Stimulated activated CD8-positive, alpha-beta memory T cell treated with anti-CD3 and anti-CD28 coated beads, Interleukin-7, amount 100 ng/mL, for 24 hours (primary cell): ENCODE data around the gene PLCB1.

ENCODE experiments used
- DNase-seq: peaks from one replicate; pipeline ENCODE4 v3.0.0-alpha.2; 2020; ENCODE audit warnings: low read depth

The PLCB1 gene

DNA sequence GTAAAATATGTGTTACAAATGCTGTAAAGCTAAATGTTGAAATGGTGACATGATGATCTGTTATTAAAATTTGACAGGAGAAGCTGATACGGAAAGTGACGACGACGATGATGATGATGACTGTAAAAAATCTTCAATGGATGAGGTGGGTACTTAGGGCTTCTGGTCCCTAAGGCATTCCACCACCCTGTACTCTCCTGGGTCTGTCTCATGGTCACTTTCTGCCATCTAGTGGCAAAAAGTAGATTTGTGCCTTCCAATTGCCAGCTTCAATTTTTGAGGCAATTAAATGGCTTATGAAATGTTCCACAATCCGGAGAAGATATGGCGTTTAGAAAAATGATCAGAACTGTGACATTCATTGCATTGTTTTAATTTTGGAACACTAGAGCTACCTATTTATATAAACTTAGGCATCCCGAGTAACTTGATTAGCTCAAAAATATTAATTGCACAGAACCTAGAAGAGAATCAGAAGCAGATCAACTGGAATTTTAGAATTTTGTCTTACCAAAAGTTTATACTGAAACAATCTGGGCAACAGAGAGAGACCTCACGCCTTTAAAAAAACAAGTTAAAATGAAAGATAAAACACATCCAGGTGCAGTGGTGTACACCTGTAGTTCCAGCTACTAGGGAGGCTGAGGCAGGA, 590.3 kb downstream of the PLCB1 start:
- no peak for DNase-seq

DNA sequence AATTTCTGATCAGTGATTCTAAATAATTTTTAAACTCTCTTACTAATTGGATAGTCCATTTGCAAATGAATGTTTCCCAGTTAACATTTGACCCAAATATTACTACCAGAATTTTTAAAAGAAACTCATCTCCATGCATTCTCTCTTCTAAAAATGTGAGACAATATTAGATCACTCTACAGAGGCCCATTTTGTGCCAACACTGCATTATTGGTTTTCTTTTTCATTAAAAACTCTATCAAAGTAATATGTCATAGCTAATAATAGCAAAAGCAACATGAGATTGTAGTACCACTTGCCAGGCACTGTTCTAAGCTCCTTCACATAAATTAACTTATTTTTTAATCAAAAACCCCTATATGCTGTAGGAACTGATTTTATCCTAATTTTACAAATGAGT, 591.2 kb downstream of the PLCB1 start:
- DNase-seq, result no peak

- DNase-seq, result no peak
Measured at GRCh38 chr20:8724884-8725283, 592.8 kb downstream of the PLCB1 start.

GRCh38 chr20:8726460-8726859, 594.4 kb downstream of the PLCB1 start:
- no peak for DNase-seq

DNA sequence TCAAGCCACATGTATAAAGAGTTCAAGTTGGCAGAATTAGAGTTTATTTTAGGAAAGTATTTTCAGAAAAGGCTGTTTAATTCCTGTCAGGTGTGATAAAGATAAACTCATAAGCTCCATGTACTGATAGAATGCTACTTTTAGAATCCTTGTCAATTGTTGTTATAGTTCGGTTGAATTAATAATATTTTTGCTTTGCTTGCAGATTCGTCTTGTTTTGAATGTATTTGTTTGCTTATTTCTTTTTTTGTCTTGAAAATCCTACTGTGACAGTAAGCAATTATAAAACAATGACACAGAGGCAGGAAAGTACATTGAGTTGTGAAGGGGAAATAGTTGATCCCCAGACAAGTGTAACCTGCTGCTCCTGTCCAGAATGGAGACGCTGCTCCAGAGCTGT, 602.9 kb downstream of the PLCB1 start:
- no peak for DNase-seq

GRCh38 chr20:8735674-8736073, 603.6 kb downstream of the PLCB1 start:
- no peak for DNase-seq

- no peak for DNase-seq
Measured at GRCh38 chr20:8740265-8740664, 608.2 kb downstream of the PLCB1 start.

DNA sequence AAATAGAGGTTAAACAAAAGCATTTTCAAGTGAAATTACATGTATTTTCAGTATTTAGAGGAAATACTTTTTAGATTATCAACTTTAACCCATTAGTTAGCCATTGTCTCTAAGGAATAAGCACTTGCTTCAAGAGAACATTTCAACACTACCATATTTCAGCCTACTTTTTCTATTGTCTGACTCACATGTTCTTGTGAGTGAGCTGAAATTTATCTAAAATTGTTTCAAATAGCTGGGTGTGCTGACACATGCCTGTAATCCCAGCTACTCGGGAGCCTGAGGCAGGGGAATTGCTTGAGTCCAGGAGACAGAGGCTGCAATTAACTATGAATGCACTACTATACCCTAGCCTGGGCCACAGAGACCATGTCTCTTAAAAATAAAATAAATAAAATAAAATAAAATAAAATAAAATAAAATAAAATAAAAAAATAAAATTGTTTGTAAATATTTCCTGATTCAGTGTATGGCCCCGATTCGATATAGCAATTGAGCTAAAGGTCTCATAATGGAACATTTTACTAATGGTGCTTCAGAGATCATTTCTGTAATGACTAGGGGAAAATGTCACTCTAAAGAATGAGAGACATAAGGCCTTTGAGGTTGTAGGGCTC, 612.3 kb downstream of the PLCB1 start:
- DNase-seq, result no peak

DNA sequence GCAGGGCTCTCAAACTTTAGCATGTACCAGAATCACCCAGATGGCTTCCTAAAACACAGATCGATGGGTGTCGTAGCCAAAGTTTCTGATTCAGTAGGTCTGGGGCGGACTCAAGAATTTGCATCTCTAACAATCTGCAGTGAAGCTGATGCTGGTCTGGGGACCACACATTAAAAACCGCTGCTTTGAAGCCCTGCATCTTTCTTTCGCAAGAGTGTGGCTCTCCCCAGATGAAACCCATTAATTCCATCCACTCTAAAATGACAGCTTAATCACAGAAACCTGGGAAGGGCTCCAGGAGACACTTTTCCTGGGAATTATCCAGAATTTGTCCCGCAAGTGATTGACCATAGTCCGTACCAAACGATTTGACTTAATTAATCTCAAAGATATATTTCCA, 617.0 kb downstream of the PLCB1 start:
- DNase-seq, result no peak

DNA sequence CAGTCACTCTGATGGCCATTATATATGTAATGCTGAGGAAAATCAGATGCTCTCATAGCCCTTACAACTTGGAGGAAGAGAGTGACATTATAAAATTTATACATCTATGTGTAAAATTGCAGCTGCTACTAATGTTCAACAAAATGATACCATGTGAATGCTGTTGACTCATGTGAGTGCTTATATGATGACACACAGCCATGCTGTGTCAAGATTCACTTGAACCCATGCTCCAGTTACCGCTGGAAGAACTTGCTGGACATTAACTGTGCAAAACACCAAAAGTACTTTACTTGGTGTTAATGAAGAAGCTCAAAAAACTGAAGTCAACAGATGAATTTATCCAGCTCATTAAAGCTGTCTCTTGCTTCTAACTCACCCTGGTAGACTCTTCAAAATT, 617.9 kb downstream of the PLCB1 start:
- no peak for DNase-seq

DNA sequence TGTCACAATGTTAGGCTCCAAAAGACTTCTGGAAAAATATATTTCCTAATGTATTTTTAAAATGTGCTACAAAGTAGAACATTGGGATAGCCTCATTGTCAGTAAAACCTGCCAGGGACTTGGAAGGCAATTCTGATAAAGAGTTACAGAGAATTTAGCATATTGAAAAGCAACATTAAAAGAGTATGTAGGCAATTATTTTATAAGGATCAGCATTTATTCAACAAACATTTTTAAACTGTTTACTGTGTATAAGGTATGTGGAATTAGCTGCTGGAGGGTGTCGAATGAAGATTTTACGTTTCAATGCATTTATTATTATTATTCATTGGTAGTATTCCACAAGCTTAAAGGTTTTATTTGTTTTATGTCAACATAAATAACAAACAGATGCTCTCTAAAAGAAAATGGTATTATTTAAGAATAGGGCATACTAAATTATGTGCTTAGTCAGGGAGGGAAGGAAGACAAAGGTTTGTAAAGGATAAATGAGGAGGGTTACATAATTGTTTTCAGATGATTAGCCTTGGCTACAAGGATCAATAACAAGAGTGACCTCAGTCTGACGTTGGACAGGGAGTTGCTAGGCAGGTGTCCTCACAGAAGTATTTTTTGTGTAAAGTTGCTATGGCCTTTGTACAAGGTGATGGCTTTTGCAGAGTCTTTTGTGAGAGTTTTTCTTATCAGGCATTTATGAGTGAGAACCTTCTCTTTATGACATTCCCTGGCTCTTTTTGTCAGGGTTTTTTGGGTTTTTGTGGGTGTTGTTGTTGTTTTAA, 623.5 kb downstream of the PLCB1 start:
- no peak for DNase-seq

DNA sequence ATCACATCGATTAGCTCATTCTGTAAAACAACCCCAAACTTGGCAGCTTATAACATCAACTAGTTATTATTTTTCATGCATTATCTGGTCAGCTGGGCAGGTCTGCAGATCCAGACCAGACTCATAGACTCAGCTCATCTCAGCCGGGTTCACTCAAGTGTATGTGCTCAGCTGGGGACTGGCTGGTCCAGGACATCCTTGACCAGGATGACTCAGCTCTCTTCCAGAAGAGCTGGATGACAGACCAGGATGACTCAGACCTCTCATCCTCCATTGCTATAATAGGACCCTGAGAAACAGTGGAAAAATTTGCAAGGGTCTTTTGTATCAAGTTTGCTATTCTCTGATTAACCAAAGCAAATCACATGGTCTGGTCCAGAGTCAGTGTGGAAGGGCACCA, 624.3 kb downstream of the PLCB1 start:
- no peak for DNase-seq

DNA sequence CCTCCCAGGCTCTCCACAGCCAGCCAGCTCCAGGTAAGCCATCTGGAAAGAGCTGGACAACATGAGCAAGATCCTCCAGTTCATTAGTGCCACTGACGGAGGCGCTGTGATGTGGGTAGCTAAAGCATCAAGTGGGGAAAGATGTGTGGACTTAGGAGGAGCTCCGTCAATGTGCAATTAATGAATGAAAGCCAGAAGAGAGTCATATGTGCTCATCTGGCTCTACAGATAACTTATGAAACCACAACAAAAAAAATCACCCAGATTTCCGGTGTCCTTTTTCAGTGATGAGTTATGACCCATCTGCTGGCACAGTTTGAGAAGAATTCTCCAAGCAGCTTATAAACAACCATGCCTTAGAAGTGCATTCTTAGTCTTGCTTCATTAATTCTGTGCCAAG, 625.1 kb downstream of the PLCB1 start:
- DNase-seq, result no peak

GRCh38 chr20:8764344-8764962, 632.4 kb downstream of the PLCB1 start:
- no peak for DNase-seq

- DNase-seq, result no peak
Measured at GRCh38 chr20:8766868-8767390, 634.9 kb downstream of the PLCB1 start.

GRCh38 chr20:8774412-8774811, 642.3 kb downstream of the PLCB1 start:
- no peak for DNase-seq

GRCh38 chr20:8777911-8778310, 645.8 kb downstream of the PLCB1 start:
- no peak for DNase-seq

DNA sequence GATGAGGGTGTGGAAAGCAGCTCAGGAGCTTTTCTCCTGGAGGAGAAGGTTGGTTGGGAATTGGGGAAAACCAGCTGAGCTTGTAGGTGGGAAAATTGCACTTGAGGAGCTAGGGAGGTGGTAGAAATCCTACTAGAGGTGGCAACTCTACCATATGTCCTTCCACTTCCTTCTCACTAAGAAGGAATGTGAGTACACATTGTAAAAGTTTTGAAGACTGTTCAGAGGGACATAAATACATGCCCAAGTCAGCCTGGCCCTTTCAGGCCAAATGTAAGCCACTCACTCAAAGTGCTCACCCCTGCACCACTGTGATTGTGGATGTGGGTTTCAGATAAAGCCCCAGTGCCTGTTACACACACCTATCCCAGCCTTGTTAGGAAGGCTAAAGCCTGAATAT, 646.3 kb downstream of the PLCB1 start:
- no peak for DNase-seq

DNA sequence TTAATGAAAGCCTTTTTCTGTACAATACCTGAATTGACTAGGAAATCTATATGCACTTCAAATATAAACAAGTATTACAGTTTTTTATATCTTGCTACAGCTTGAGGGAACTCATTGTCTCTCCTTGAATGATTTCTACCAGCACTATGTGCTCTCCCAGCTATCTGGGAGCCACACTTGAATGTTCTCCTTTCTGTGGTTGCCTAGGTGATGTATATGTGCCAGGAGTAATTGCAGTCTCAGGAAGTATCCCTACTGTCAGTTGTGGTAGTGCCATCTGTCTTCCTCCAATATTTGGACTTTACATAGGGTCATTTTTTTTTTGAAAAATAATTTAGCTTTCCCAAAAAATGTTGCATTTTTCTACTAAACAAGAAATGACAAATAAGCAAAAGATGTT, 648.8 kb downstream of the PLCB1 start:
- no peak for DNase-seq

DNA sequence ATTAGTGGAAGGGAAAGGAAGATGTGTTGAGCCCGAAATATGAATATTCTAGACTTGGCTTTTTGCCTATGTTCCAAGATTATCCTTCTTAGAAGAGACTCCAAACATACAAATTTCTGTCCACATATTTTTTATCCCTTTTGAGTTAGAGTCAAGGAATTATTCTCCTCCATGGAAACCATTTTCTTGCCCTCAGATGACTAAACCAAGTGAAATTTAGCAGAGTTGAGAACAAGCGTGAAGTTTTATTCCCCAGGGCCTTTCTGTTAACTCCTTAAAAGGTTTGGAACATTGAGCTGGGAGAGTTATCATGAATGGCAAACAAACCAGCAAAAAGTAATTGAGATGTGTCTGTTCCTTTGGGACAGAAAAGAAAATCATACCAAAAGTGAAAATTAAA, 650.7 kb downstream of the PLCB1 start:
- DNase-seq, result no peak

- DNase-seq, result no peak
Measured at GRCh38 chr20:8783734-8784133, 651.7 kb downstream of the PLCB1 start.

GRCh38 chr20:8786383-8786782, 654.3 kb downstream of the PLCB1 start:
- no peak for DNase-seq

DNA sequence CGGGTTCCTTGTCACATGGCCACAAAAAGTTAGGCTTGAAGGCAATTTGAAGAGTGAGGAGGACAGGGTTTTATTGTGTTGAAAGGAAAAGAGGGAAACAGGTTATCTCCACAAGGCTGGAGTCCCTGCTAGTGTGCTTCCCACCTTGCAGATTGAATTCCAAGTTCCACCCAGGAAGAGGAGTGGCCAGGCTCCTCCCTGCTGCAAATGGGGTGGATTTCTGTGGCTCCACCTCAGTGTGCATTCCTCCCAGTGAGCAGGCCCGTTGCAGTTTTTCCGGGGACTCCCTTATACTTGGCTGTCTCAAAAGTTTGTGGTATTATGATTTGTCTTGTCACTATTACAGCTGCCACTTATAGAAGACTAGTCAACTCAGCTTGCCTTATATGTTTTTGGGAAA, 655.0 kb downstream of the PLCB1 start:
- no peak for DNase-seq
